GM23248 (cell line): ENCODE data around the gene DOCK3. TPM values are rescaled to one million over a fixed set of nuclear protein-coding genes. Genes with fewer than 3 reads are reported as not detected.

Source experiments
- DNase-seq: peaks from one replicate; pipeline ENCODE4 v3.0.0-alpha.2; 2015
- H2AFZ ChIP-seq: fragments of 200-600 bp; sonication (generic); 2 replicates; pipeline ENCODE4 v1.6.1; 2016; ENCODE audit warnings: antibody characterized with exemption
- H3F3A ChIP-seq: fragments of 200-600 bp; sonication (generic); 2 replicates; pipeline ENCODE4 v1.6.1; 2016; ENCODE audit warnings: mild to moderate bottlenecking, antibody characterized with exemption, mixed run types; ENCODE audit not compliant: insufficient read depth
- H3K27ac ChIP-seq: fragments of 200-600 bp; sonication (generic); 2 replicates; pipeline ENCODE4 v1.5.1; 2016; ENCODE audit warnings: mild to moderate bottlenecking
- H3K27me3 ChIP-seq: fragments of 200-600 bp; sonication (generic); replicated peaks from 2 replicates; pipeline ENCODE4 v1.6.1; 2016; ENCODE audit warnings: mild to moderate bottlenecking; ENCODE audit not compliant: insufficient read depth
- H3K36me3 ChIP-seq: fragments of 200-600 bp; sonication (generic); 2 replicates; pipeline ENCODE4 v1.6.1; 2016; ENCODE audit warnings: low read depth, mild to moderate bottlenecking
- H3K4me1 ChIP-seq: fragments of 200-600 bp; sonication (generic); 2 replicates; pipeline ENCODE4 v1.6.1; 2016; ENCODE audit warnings: mild to moderate bottlenecking; ENCODE audit not compliant: insufficient read depth
- H3K4me2 ChIP-seq: fragments of 200-600 bp; sonication (generic); one replicate; pipeline ENCODE4 v1.6.1; 2016; ENCODE audit warnings: mild to moderate bottlenecking; ENCODE audit not compliant: unreplicated experiment
- H3K4me3 ChIP-seq: fragments of 200-600 bp; sonication (generic); 2 replicates; pipeline ENCODE4 v1.5.1; 2016; ENCODE audit warnings: mild to moderate bottlenecking
- H3K79me2 ChIP-seq: fragments of 200-600 bp; sonication (generic); 2 replicates; pipeline ENCODE4 v1.6.1; 2016; ENCODE audit warnings: mild to moderate bottlenecking; ENCODE audit not compliant: insufficient read depth
- H3K9ac ChIP-seq: fragments of 200-600 bp; sonication (generic); 2 replicates; pipeline ENCODE4 v1.6.1; 2016; ENCODE audit warnings: mild to moderate bottlenecking
- H3K9me2 ChIP-seq: fragments of 200-600 bp; sonication (generic); 2 replicates; pipeline ENCODE4 v1.6.1; 2016; ENCODE audit warnings: mixed run types, mild to moderate bottlenecking, moderate library complexity; ENCODE audit not compliant: insufficient read depth
- H3K9me3 ChIP-seq: fragments of 200-600 bp; sonication (generic); one replicate; pipeline ENCODE4 v1.6.1; 2017; ENCODE audit warnings: low read depth
- H4K20me1 ChIP-seq: fragments of 200-600 bp; sonication (generic); 2 replicates; pipeline ENCODE4 v1.6.0; 2016; ENCODE audit not compliant: insufficient read depth
- EZH2 ChIP-seq: fragments of 200-600 bp; sonication (generic); IDR thresholded peaks from 2 replicates; pipeline ENCODE4 v1.6.1; 2018; ENCODE audit warnings: antibody characterized with exemption, mild to moderate bottlenecking; ENCODE audit not compliant: insufficient read depth, poor library complexity, severe bottlenecking
- EZH2phosphoT487 ChIP-seq: fragments of 200-600 bp; sonication (generic); IDR thresholded peaks from 2 replicates; pipeline ENCODE4 v1.6.1; 2018; ENCODE audit warnings: antibody characterized with exemption, moderate library complexity, mild to moderate bottlenecking, low read depth; ENCODE audit not compliant: insufficient read depth
- WGBS, 2 experiments: methylation state at CpG; one replicate each; pipeline ENCODE4 v1.1.6; 2015 to 2017; ENCODE audit warnings: low lambda C conversion rate in 2 of 2, low coverage in 1 of 2; ENCODE audit errors: missing lambda C conversion rate in 2 of 2; 5-methylcytosine and 5-hydroxymethylcytosine counted together
- in situ Hi-C: fragments of 300-500 bp; cut with MboI; formaldehyde crosslinking; loops from 2 replicates; pipeline ENCODE4 v1.15.0; 2020
- polyA plus RNA-seq: library from polyadenylated mRNA; unstranded; fragments of >200 nt; fragmentation: Nextera tagmentation; extraction: Ambion mirVana; gene quantifications from 2 replicates; pipeline ENCODE4 v1.2.1, GENCODE V29; 2016
- total RNA-seq: library from RNA; depleted of rRNA; stranded (reverse); fragments of >200 nt; shearing (Covaris generic); gene quantifications from 2 replicates; pipeline ENCODE4 v1.2.3, GENCODE V29; 2014

DOCK3 gene
- total and polyA plus RNA-seq, 2 experiments from 2014 or later = 0.23 to 0.43 TPM

DNA sequence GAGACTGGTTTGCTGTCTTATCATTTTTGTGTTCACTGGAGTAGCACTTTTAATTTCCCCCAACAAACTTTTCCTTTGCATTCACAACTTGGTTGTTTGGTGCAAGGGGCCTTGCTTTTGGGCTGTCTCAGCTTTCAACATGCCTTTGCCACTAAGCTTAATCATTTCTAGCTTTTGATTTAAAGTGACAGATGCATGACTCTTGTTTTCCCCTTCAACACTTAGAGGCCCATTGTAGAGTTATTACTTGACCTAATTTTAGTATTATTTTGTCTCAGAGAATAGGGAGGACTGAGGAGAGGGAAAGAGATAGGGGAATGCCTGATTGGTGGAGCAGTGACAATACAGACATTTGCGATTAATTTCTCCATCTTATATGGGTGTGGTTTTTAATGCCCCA is 370.3 kb downstream of the DOCK3 start:
- 70 to 95% methylated on average over 1 of the region's 1 CpG for WGBS, 2 experiments
- no peak overlapping the region for H3K4me2 ChIP-seq
- no peaks in the 10 kb centered on the region for H3K9me2 ChIP-seq
- in situ Hi-C loops = no loop called here
- no peak for DNase-seq
- no peaks in the 10 kb centered on the region for H3K27me3 ChIP-seq
- TF ChIP-seq EZH2 = no peak
- no peak for TF ChIP-seq EZH2phosphoT487
- no peak overlapping the region for H3K27ac ChIP-seq
- H3K9me3 ChIP-seq = no peaks in the 10 kb centered on the region
- H3K4me1 ChIP-seq = no peaks in the 10 kb centered on the region
- H2AFZ ChIP-seq = no peak overlapping the region
- no peak overlapping the region for H3K4me3 ChIP-seq
- no peaks in the 10 kb centered on the region for H3K36me3 ChIP-seq
- no peaks in the 10 kb centered on the region for H3F3A ChIP-seq
- H4K20me1 ChIP-seq = no peaks in the 10 kb centered on the region
- H3K9ac ChIP-seq = no peak overlapping the region
- H3K79me2 ChIP-seq = no peaks in the 10 kb centered on the region

DNA sequence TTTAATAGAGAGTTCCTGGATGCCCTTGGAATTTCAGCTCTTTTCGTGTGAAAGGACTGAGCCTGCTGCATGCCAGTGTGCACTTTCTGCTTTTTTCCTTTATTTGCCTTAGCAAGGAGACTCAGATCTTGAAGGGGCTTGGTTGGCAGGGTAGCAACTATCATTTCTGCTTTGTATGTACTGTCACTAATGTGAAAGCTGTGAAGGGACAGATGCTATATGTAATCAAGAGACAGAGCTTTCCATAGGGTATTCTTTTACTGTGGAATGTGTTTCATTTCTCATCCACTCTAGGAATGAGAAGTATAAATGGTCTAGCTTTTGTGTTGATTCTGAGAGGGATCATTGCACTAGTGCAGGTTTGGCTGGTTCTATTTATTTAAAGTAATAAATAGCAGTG is 377.8 kb downstream of the DOCK3 start:
- TF ChIP-seq EZH2 = no peak
- no peak for TF ChIP-seq EZH2phosphoT487
- Histone ChIP-seq H3K4me2 (no peak overlapping the region), H3K4me3 (no peak overlapping the region), H3K27me3 (0 out of 2 replicates have a peak, but pooled peaks cover 4% of the 10 kb centered on the region), H3K9me3 (no peaks in the 10 kb centered on the region), H3K27ac (no peak overlapping the region), H3K36me3 (no peaks in the 10 kb centered on the region), H3K9ac (no peak overlapping the region), H4K20me1 (no peaks in the 10 kb centered on the region), H3K9me2 (no peaks in the 10 kb centered on the region; the same call in 1 of the 2 replicates), H3F3A (no peaks in the 10 kb centered on the region), H3K79me2 (no peaks in the 10 kb centered on the region), H3K4me1 (no peaks in the 10 kb centered on the region), H2AFZ (no peak overlapping the region)
- DNase-seq = no peak
- in situ Hi-C loops = no loop called here
- WGBS, 2 experiments = 26 to 30% methylated on average over 1 of the region's 1 CpG

DNA sequence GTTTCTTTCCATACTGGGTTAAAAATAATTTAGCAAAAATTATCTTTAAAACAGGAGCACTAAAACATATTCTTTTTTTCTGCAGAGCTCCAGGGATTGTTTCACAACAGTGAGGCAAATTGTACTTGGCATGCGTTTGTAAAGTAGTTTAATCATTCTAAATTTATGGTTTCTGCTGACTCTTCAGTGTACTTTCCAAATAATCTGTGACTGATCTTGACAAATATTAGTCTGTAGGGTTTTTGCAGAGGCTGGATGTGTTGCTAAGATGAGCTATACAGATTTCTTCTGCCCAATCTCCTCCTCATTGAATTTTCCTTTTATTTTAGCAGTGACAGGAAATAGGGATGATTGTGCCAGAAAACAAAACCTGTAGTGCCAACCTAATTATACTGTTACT is 382.4 kb downstream of the DOCK3 start:
- Histone ChIP-seq H3K79me2 (no peaks in the 10 kb centered on the region), H3K4me3 (no peak overlapping the region), H3K4me2 (no peak overlapping the region), H3F3A (no peaks in the 10 kb centered on the region), H3K36me3 (no peaks in the 10 kb centered on the region), H4K20me1 (no peaks in the 10 kb centered on the region), H3K27ac (no peak overlapping the region), H3K27me3 (0 out of 2 replicates have a peak, but pooled peaks cover 4% of the 10 kb centered on the region), H2AFZ (no peak overlapping the region), H3K9ac (no peak overlapping the region), H3K9me2 (no peaks in the 10 kb centered on the region), H3K9me3 (no peaks in the 10 kb centered on the region), H3K4me1 (no peaks in the 10 kb centered on the region)
- in situ Hi-C loops = no loop called here
- peak; percentile 8 for DNase-seq
- TF ChIP-seq EZH2 = no peak
- WGBS, 2 experiments = 0 to 9% methylated on average over 1 of the region's 1 CpG

DNA sequence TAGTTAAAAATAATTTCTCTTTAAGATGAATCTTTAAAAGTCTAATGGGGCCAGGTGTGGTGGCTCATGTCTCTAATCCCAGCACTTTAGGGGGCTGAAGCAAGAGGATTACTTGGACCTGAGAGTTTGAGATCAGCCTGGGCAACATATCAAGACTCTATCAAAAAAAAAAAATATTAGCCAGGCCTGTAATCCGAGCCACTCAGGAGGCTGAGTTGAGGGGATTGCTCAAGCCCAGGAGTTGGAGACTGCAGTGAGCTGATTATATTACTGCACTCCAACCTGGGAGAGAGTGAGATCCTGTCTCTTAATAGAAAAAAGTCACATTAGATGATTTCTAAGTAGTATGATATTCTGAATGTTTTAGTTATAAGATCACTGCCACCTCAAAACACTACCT is 388.3 kb downstream of the DOCK3 start:
- 0 to 7% methylated on average over 1 of the region's 1 CpG for WGBS, 2 experiments
- TF ChIP-seq EZH2 (no peak), EZH2phosphoT487 (no peak)

DNA sequence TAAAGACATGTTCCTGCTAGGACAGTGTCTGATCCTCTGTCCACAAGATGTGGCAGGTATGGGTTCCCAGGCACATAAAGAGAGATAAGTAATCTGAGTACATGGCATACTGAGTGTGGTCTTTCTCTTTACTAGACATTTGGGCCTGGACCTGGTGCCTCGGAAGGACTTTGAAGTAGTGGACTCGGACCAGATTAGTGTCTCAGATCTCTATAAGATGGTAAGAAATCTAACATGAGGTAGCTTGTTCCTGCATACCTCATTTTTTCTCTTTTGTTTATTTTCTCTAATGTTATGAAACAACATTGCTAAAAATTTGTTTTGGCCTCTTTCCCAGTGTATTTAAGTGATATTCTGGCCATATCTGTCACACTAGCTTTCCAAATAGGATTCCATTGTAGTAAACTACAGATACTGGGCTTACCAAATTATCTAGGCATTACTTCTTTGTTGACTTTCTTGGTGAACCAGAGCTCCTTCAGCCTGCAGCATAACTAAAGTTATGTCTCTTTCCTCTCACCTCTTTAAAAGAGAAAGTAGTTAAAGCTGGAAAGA is 400.6 kb downstream of the DOCK3 start:
- H3F3A ChIP-seq = no peaks in the 10 kb centered on the region
- H3K36me3 ChIP-seq = no peaks in the 10 kb centered on the region
- no peak for DNase-seq
- H3K4me1 ChIP-seq = no peaks in the 10 kb centered on the region
- no peaks in the 10 kb centered on the region for H3K9me3 ChIP-seq
- H3K9me2 ChIP-seq = no peaks in the 10 kb centered on the region
- no peak overlapping the region for H3K4me2 ChIP-seq
- H4K20me1 ChIP-seq = no peaks in the 10 kb centered on the region
- 44 to 47% methylated on average over 2 of the region's 2 CpGs for WGBS, 2 experiments
- in situ Hi-C loops = no loop called here
- H3K27ac ChIP-seq = no peak overlapping the region
- TF ChIP-seq EZH2 (no peak), EZH2phosphoT487 (no peak)
- no peak overlapping the region for H2AFZ ChIP-seq
- no peak overlapping the region for H3K4me3 ChIP-seq
- no peaks in the 10 kb centered on the region for H3K27me3 ChIP-seq
- no peak overlapping the region for H3K9ac ChIP-seq
- no peaks in the 10 kb centered on the region for H3K79me2 ChIP-seq

More for the DNA sequence above, 388.3 kb downstream of the DOCK3 start:
- H3K79me2 ChIP-seq = no peaks in the 10 kb centered on the region
- H3K9me2 ChIP-seq = no peaks in the 10 kb centered on the region
- no peak overlapping the region for H3K27ac ChIP-seq
- DNase-seq = no peak
- no peaks in the 10 kb centered on the region for H4K20me1 ChIP-seq
- no peak overlapping the region for H3K4me2 ChIP-seq
- H3K9ac ChIP-seq = no peak overlapping the region
- no peaks in the 10 kb centered on the region for H3K9me3 ChIP-seq
- in situ Hi-C loops = no loop called here
- no peaks in the 10 kb centered on the region for H3K4me1 ChIP-seq
- no peaks in the 10 kb centered on the region for H3F3A ChIP-seq
- no peak overlapping the region for H3K4me3 ChIP-seq
- no peak overlapping the region for H2AFZ ChIP-seq
- H3K36me3 ChIP-seq = no peaks in the 10 kb centered on the region
- H3K27me3 ChIP-seq = no peaks in the 10 kb centered on the region
